K562 (cell line): ENCODE measurements around the gene MRPL52. TPM values are rescaled to one million over a fixed set of nuclear protein-coding genes. Genes with fewer than 3 reads are reported as not detected.

Experiments
- CREB3L1 ChIP-seq: fragments of 450-650 bp; IDR thresholded peaks from 2 replicates; pipeline ENCODE4 v1.6.1; 2014; ENCODE audit warnings: low read depth, mild to moderate bottlenecking, moderate library complexity, borderline replicate concordance
- CXXC5 ChIP-seq: fragments of 250-450 bp; sonication (Bioruptor Pico); IDR thresholded peaks from 2 replicates; pipeline ENCODE4 v1.8.0; 2022; ENCODE audit warnings: inconsistent platforms, mild to moderate bottlenecking, moderate library complexity
- FOXK2 ChIP-seq, 2 experiments: fragments of 450-650 bp; IDR thresholded peaks in 1 of 2; conservative IDR thresholded peaks in 1 of 2; 2 replicates each; pipeline ENCODE4 v1.6.1; 2016; ENCODE audit warnings: low read depth in 2 of 2, mild to moderate bottlenecking in 1 of 2
- GABPB2 ChIP-seq: fragments of 250-450 bp; sonication (Bioruptor Pico); conservative IDR thresholded peaks from 2 replicates; pipeline ENCODE4 v1.5.1; 2021; ENCODE audit warnings: mild to moderate bottlenecking
- HMBOX1 ChIP-seq: sonication (generic); IDR thresholded peaks from 2 replicates; pipeline ENCODE4 v1.6.1; 2016
- ID3 ChIP-seq, 2 experiments: fragments of 250-450 bp in 1 of 2; fragments of 450-650 bp in 1 of 2; sonication (Bioruptor Pico) in 1 of 2; IDR thresholded peaks; 2 replicates each; pipeline versions ENCODE4 v1.6.1 to v1.8.0; 2016 to 2021; ENCODE audit warnings: mild to moderate bottlenecking in 2 of 2, moderate library complexity in 2 of 2, missing compliant biosample characterization in 1 of 2, missing genetic modification characterization in 1 of 2
- KAT2B ChIP-seq: IDR thresholded peaks from one replicate; pipeline ENCODE4 v1.6.1; 2012; ENCODE audit warnings: low read depth, mild to moderate bottlenecking, control low read depth, inconsistent platforms, low read length, moderate library complexity
- MXI1 ChIP-seq: IDR thresholded peaks from 2 replicates; pipeline ENCODE4 v1.6.1; 2011; ENCODE audit warnings: low read depth, mild to moderate bottlenecking, improper control_type of control experiment, low read length
- MYC ChIP-seq, 2 experiments: fragments of 250-450 bp in 1 of 2; sonication (Bioruptor Pico) in 1 of 2; IDR thresholded peaks; 2 replicates each; pipeline versions ENCODE4 v1.5.1 to v1.6.1; 2012 to 2021; ENCODE audit warnings: low read depth in 2 of 2, borderline replicate concordance in 1 of 2, improper control_type of control experiment in 1 of 2, low read length in 1 of 2, mild to moderate bottlenecking in 1 of 2, moderate library complexity in 1 of 2
- POLR2B ChIP-seq: fragments of 450-650 bp; IDR thresholded peaks from 2 replicates; pipeline ENCODE4 v1.6.1; 2018; ENCODE audit warnings: low read depth; ENCODE audit not compliant: partially characterized antibody
- RFX1 ChIP-seq: fragments of 450-650 bp; IDR thresholded peaks from 2 replicates; pipeline ENCODE4 v1.6.1; 2016; ENCODE audit warnings: mild to moderate bottlenecking, moderate library complexity
- SFPQ ChIP-seq: fragments of 200-400 bp; formaldehyde crosslinking; IDR thresholded peaks from 2 replicates; pipeline ENCODE4 v1.6.1; 2017; ENCODE audit warnings: mild to moderate bottlenecking, low read depth, low read length, moderate library complexity
- TEAD4 ChIP-seq, 2 experiments: sonication (generic) in 1 of 2; formaldehyde crosslinking in 1 of 2; IDR thresholded peaks; 2 replicates each; pipeline versions ENCODE4 v1.6.1 to v1.8.0; 2012 to 2022; ENCODE audit warnings: borderline replicate concordance in 1 of 2, inconsistent platforms in 1 of 2, low read length in 1 of 2, mild to moderate bottlenecking in 1 of 2, missing genetic modification reagents in 1 of 2
- TRIM28 ChIP-seq: fragments of 450-650 bp; IDR thresholded peaks from 2 replicates; pipeline ENCODE4 v1.6.1; 2017
- ZEB2 ChIP-seq: fragments of 450-650 bp; IDR thresholded peaks from 2 replicates; pipeline ENCODE4 v1.6.1; 2016
- ZNF239 ChIP-seq: fragments of 250-450 bp; sonication (Bioruptor Pico); IDR thresholded peaks from 2 replicates; pipeline ENCODE4 v1.4.0; 2020; ENCODE audit warnings: mild to moderate bottlenecking
- ZNF507 ChIP-seq: conservative IDR thresholded peaks from 2 replicates; pipeline ENCODE4 v1.6.1; 2017; ENCODE audit warnings: missing genetic modification characterization, missing compliant biosample characterization
- polyA plus RNA-seq, 8 experiments: library from polyadenylated mRNA; depleted of rRNA in 4 of 8; stranded (reverse) in 5 of 8; unstranded in 3 of 8; fragments of >200 nt; fragmentation: Nextera tagmentation in 2 of 8; fragmentation: Illumina TruSeq in 1 of 8; extraction: Ambion mirVana in 2 of 8; extraction: Trizol in 1 of 8; gene quantifications; 2 replicates each; pipeline versions ENCODE4 v1.2.1 to v1.2.3, GENCODE V29; 2011 to 2014; ENCODE audit warnings: inconsistent platforms in 1 of 8, missing spikeins in 1 of 8
- total RNA-seq, 7 experiments: library from RNA; depleted of rRNA in 6 of 7; stranded (reverse); fragments of >200 nt in 6 of 7; fragmentation: Illumina TruSeq in 2 of 7; extraction: Trizol in 2 of 7; gene quantifications; 2 replicates each; pipeline versions ENCODE4 v1.2.1 to v1.2.3, GENCODE V29; 2011 to 2021; ENCODE audit warnings: low replicate concordance in 1 of 7
- TF ChIP-seq, protein P1 (sequence below): fragments of 450-650 bp; formaldehyde crosslinking; IDR thresholded peaks from 2 replicates; pipeline ENCODE4 v1.4.0; 2020; ENCODE audit warnings: mild to moderate bottlenecking, moderate library complexity

The MRPL52 gene
- total and polyA plus RNA-seq, 9 of the 15 experiments (the other 6 are each of a cell fraction or from before 2014, with no cell fraction given): 56.5 to 213 (median 168) TPM

- TF ChIP-seq FOXK2 (conservative IDR thresholded peaks at IDR 0.05 in 1 of 2, IDR thresholded peaks at IDR 0.05 in 1 of 2; ENCODE audit: low read depth in 2 of 2) (peak; percentile 22 to 92; a peak in 3 of 4 replicates), SFPQ (no peak), CXXC5 (CRISPR knock-in tag) (peak; percentile 78), KAT2B (no peak), TEAD4 (IDR thresholded peaks at IDR 0.05; ENCODE audit: low read length) (no peak), TEAD4 (CRISPR knock-in tag; IDR thresholded peaks at IDR 0.05; ENCODE audit: borderline replicate concordance) (no peak), MXI1 (0 out of 2 replicates have a peak, but pooled peaks have one; percentile 9), CREB3L1 (no peak), ZNF507 (tag) (no peak), RFX1 (no peak), POLR2B (peak; percentile 89), HMBOX1 (0 out of 2 replicates have a peak, but pooled peaks have one; percentile 47), ZNF239 (CRISPR knock-in tag) (no peak), MYC (IDR thresholded peaks at IDR 0.05; ENCODE audit: low read depth, low read length) (0 out of 2 replicates have a peak, but pooled peaks have one; percentile 39), MYC (CRISPR knock-in tag; IDR thresholded peaks at IDR 0.05; ENCODE audit: borderline replicate concordance, low read depth) (no peak), GABPB2 (CRISPR knock-in tag) (no peak), ZEB2 (no peak), TRIM28 (no peak), ID3 (CRISPR knock-in tag; IDR thresholded peaks at IDR 0.05) (no peak), ID3 (tag; IDR thresholded peaks at IDR 0.05) (peak; percentile 27; the same call in 1 of the 2 replicates)
- TF ChIP-seq, protein P1, sequence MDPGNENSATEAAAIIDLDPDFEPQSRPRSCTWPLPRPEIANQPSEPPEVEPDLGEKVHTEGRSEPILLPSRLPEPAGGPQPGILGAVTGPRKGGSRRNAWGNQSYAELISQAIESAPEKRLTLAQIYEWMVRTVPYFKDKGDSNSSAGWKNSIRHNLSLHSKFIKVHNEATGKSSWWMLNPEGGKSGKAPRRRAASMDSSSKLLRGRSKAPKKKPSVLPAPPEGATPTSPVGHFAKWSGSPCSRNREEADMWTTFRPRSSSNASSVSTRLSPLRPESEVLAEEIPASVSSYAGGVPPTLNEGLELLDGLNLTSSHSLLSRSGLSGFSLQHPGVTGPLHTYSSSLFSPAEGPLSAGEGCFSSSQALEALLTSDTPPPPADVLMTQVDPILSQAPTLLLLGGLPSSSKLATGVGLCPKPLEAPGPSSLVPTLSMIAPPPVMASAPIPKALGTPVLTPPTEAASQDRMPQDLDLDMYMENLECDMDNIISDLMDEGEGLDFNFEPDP: 0 out of 2 replicates have a peak, but pooled peaks have one; percentile 27
Observed at GRCh38 chr14:22871224-22872032, 41.7 kb downstream of the MRPL52 start, which contains the start of gene LRP10 (continued).
